A549 (cell line): Measurements from ENCODE around the gene SLC39A11.

Source experiments
- CHD2 ChIP-seq: fragments of 150-350 bp; IDR thresholded peaks from 2 replicates; pipeline ENCODE4 v1.6.1; 2014; ENCODE audit warnings: low read length; ENCODE audit not compliant: partially characterized antibody
- CTCF ChIP-seq: fragments of >200 bp; sonication (Bioruptor Twin); formaldehyde crosslinking; IDR thresholded peaks from 3 replicates; pipeline ENCODE4 v1.5.1; 2016
- GATA3 ChIP-seq: IDR thresholded peaks from 2 replicates; pipeline ENCODE4 v1.6.1; 2012; ENCODE audit warnings: borderline replicate concordance
- MAX ChIP-seq: IDR thresholded peaks from 2 replicates; pipeline ENCODE4 v1.6.1; 2012
- NFE2L2 ChIP-seq: fragments of 150-350 bp; conservative IDR thresholded peaks from 2 replicates; pipeline ENCODE4 v1.6.1; 2014; ENCODE audit warnings: low read length
- POLR2A ChIP-seq: IDR thresholded peaks from 2 replicates; pipeline ENCODE4 v1.6.1; 2012; ENCODE audit warnings: mild to moderate bottlenecking, low read length
- RNF2 ChIP-seq: fragments of 200-600 bp; sonication (generic); IDR thresholded peaks from 2 replicates; pipeline ENCODE4 v1.6.1; 2016; ENCODE audit warnings: low read depth, mild to moderate bottlenecking, antibody characterized with exemption, moderate library complexity, borderline replicate concordance
- ZC3H11A ChIP-seq: fragments of 450-650 bp; IDR thresholded peaks from 2 replicates; pipeline ENCODE4 v1.6.1; 2014; ENCODE audit warnings: antibody characterized with exemption, mild to moderate bottlenecking

DNA sequence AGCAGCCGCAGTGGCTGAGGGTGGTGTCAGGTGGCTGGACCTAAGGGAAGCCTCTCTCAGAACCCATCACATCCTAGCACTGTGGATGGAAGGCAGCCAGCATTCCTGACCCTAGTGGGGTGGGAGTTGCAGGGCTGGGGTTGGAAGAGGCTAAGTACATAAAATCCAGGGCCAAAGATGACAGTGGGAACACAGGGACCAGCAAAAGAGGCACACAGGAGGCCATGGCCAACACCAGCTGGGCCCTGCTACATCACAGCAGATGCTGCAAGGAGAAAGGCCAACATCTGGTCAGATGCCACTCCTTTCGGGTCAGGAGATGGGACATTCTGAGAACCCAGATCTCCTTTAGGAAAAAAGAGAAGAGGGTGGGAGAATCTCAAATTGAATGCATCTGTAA is 415.4 kb downstream of the SLC39A11 start:
- TF ChIP-seq POLR2A (no peak), CHD2 (no peak), CTCF (no peak), RNF2 (no peak), NFE2L2 (no peak), MAX (no peak), GATA3 (no peak), ZC3H11A (no peak)
